Activated CD4-positive, alpha-beta memory T cell treated with anti-CD3 and anti-CD28 coated beads, Interleukin-2, amount 10 ng/mL, durations not matched to agents 7 days and 5 days (primary cell): Measurements from ENCODE around the gene CNTN4. TPM values are rescaled to one million over a fixed set of nuclear protein-coding genes. Genes with fewer than 3 reads are reported as not detected.

Experiments
- CTCF ChIA-PET: fragments of 350-600 bp; sonication (Branson Sonifier 250); formaldehyde crosslinking; loops from one replicate; lab custom pipeline; 2021; ENCODE audit warnings: antibody characterized with exemption, inconsistent platforms; lab: Charles Lee
- POLR2A ChIA-PET: fragments of 350-600 bp; sonication (Branson Sonifier 250); formaldehyde crosslinking; loops from one replicate; lab custom pipeline; 2021; ENCODE audit warnings: antibody characterized with exemption; lab: Charles Lee
- DNase-seq: peaks from one replicate; pipeline ENCODE4 v3.0.0-alpha.2; 2020
- H3K27ac Mint-ChIP-seq: one replicate; pipeline ENCODE4 v1.8.0; 2021; ENCODE audit warnings: mild to moderate bottlenecking, mixed read lengths
- H3K27me3 Mint-ChIP-seq: one replicate; pipeline ENCODE4 v1.8.0; 2021; ENCODE audit warnings: mixed read lengths
- H3K36me3 Mint-ChIP-seq: one replicate; pipeline ENCODE4 v1.8.0; 2021; ENCODE audit warnings: low read depth, mixed read lengths
- H3K4me1 Mint-ChIP-seq: one replicate; pipeline ENCODE4 v1.8.0; 2021; ENCODE audit warnings: mixed read lengths
- H3K4me3 Mint-ChIP-seq: one replicate; pipeline ENCODE4 v1.8.0; 2021; ENCODE audit warnings: mild to moderate bottlenecking, mixed read lengths
- H3K9me3 Mint-ChIP-seq: one replicate; pipeline ENCODE4 v1.8.0; 2021; ENCODE audit warnings: mixed read lengths
- total RNA-seq, 2 experiments: library from RNA; stranded (reverse); gene quantifications; one replicate each; pipeline ENCODE4 v1.2.3, GENCODE V29; 2021

The CNTN4 gene
- total RNA-seq, 2 experiments from 2014 or later, result not detected

DNA sequence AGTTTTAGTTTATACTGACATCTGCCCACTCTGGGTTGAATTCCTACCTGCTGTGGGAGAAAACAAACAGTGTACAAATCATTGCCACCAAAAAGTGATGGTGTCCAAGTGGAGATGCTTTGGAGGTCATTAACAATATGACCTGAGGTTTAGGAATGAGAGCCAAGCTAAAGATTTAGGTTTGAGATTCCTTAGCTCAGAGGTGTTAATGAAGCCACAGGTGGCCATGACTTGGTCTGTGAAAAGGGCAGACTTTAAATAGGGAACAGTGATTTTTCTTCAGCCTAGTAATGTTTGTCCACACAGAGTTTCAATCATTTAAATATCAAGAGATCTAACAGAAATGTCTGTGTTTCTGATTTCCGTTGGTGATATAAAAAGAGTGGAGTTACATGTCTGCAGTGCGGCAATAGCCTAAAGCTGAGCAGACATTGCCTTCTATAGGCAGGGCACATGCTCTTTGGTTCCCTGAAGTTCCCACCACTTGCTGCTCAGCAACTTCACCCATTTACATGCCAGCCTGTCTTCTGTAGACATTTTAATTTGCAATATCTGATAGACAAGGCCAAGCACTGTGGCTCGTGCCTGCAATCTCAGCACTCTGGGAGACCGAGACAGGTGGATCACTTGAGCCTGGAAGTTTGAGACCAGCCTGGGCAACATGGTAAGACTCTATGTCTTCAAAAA is 588.3 kb downstream of the CNTN4 start:
- no peak for DNase-seq
- Mint-ChIP-seq H3K4me3 (no peak overlapping the region), H3K27me3 (no peaks in the 10 kb centered on the region), H3K27ac (no peak overlapping the region), H3K36me3 (no peaks in the 10 kb centered on the region), H3K4me1 (no peaks in the 10 kb centered on the region), H3K9me3 (no peaks in the 10 kb centered on the region)
- ChIA-PET POLR2A (no interaction called here), CTCF (no interaction called here)

DNA sequence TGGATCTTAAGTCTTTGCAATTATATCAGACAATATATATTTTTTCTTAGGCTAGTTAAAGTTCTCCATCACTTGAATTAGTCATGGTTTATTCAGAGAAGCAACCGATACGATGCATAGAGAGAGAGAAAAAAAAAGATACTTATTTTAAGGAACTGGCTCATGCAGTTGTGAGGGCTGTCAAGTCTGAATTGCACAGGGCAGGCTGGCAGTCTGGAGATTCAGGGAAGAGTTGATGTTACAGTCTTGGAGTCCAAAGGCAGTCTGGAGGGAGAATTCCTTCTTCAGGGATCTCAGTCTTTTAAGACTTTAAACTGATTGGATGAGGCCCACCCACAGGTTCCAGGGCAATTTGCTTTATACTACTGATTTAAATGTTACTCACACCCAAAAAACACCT is 598.9 kb downstream of the CNTN4 start:
- no peaks in the 10 kb centered on the region for H3K9me3 Mint-ChIP-seq
- no peaks in the 10 kb centered on the region for H3K4me1 Mint-ChIP-seq
- H3K4me3 Mint-ChIP-seq, result no peak overlapping the region
- CTCF ChIA-PET, result no interaction called here
- no peak for DNase-seq
- H3K27ac Mint-ChIP-seq, result no peak overlapping the region
- POLR2A ChIA-PET, result no interaction called here
- no peaks in the 10 kb centered on the region for H3K36me3 Mint-ChIP-seq
- H3K27me3 Mint-ChIP-seq, result no peaks in the 10 kb centered on the region

DNA sequence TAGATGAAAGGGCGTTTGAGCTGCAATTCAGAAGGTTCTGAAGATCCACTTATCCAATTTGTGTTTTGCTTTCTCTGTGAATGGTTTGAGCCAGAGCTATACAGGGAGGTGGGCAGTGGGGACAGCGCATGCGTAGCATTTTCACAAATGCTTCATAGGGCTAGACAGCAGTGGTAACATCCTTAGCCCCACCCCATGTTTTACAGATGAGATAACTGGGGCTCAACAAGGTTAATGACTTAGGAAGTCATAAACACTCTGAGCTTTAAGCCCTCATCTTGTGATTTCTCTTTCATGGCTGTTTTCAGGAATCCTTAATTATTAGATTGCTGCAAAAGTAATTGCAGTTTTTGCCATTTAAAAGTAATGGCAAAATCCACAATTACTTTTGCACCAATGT is 602.8 kb downstream of the CNTN4 start:
- Mint-ChIP-seq H3K27ac (no peak overlapping the region), H3K36me3 (no peaks in the 10 kb centered on the region), H3K4me1 (no peaks in the 10 kb centered on the region), H3K9me3 (no peaks in the 10 kb centered on the region), H3K27me3 (no peaks in the 10 kb centered on the region), H3K4me3 (no peak overlapping the region)
- DNase-seq, result no peak
- ChIA-PET CTCF (no interaction called here), POLR2A (no interaction called here)

DNA sequence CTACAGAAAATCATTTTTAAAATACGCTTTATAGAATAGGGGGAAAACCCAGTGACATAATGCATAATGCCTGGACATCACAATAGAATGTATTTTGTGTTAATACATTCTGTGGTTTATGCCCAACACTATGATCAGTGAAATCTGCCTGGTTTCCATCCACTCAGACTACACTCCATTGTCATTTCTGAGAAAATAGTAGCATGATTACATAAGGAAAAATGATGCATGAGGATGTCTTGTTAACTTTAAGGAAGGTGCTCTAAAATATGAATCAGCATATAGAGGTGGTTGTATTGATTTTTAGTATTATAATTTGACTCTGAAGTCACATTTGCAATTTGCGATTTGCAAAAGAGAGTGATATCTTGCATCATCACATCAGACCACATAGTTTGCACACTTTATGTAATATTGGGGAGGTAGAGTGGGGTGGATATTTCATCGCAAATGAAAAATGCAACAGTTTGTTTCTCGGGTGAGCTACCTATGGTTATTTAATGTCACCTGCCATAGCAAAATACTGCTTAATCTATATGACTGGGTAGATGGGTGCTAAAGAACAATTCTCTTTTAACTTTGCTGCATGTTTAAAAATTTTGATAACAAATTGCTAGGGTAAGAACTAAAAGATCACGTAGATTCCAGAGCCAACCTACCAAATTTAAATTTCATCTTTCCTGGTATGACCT is 607.6 kb downstream of the CNTN4 start:
- no peaks in the 10 kb centered on the region for H3K27me3 Mint-ChIP-seq
- ChIA-PET POLR2A (no interaction called here), CTCF (no interaction called here)
- DNase-seq, result no peak
- no peaks in the 10 kb centered on the region for H3K9me3 Mint-ChIP-seq
- H3K4me1 Mint-ChIP-seq, result no peaks in the 10 kb centered on the region
- no peak overlapping the region for H3K4me3 Mint-ChIP-seq
- H3K36me3 Mint-ChIP-seq, result no peaks in the 10 kb centered on the region
- H3K27ac Mint-ChIP-seq, result no peak overlapping the region

DNA sequence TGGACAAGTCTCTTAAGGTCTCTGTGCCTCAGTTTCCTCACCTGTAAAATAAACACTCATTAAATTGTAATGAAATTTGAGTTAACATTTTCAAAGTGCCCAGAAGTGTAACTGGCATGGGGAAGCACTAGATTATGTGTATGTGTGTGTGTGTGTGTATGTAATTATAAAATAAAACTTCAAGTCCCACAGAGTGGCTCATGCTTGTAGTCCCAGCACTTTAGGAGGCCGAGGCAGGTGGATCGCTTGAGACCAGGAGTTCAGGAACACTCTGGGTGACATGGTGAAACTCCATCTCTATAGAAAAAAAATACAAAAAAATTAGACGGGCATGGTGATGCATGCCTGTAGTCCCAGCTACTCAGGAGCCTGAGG is 608.2 kb downstream of the CNTN4 start:
- ChIA-PET CTCF (no interaction called here), POLR2A (no interaction called here)
- no peak overlapping the region for H3K4me3 Mint-ChIP-seq
- no peaks in the 10 kb centered on the region for H3K9me3 Mint-ChIP-seq
- no peaks in the 10 kb centered on the region for H3K36me3 Mint-ChIP-seq
- DNase-seq, result no peak
- H3K27me3 Mint-ChIP-seq, result no peaks in the 10 kb centered on the region
- H3K4me1 Mint-ChIP-seq, result no peaks in the 10 kb centered on the region
- H3K27ac Mint-ChIP-seq, result no peak overlapping the region

DNA sequence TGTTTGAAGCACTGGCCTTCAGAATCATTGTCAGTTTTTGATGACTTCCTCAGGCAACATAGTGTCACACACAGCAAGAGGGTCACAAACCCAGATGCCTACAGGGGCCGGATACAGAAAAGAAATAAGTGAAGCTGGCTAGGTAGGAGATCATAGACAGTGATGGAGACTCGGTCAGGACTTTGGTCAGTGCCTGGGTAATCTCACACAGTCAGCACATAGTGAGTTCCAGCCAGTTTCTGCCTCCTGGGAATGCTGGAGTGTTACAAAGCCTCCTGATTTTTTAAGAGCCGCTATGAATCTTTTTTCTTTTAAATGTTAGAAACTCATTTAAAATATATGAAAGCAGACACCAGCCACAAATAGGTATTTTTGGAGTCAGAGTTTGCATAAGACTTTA is 612.4 kb downstream of the CNTN4 start:
- H3K4me3 Mint-ChIP-seq, result no peak overlapping the region
- no peaks in the 10 kb centered on the region for H3K9me3 Mint-ChIP-seq
- ChIA-PET CTCF (no interaction called here), POLR2A (no interaction called here)
- DNase-seq, result no peak
- H3K27ac Mint-ChIP-seq, result no peak overlapping the region
- H3K27me3 Mint-ChIP-seq, result no peaks in the 10 kb centered on the region
- no peaks in the 10 kb centered on the region for H3K4me1 Mint-ChIP-seq
- H3K36me3 Mint-ChIP-seq, result no peaks in the 10 kb centered on the region

DNA sequence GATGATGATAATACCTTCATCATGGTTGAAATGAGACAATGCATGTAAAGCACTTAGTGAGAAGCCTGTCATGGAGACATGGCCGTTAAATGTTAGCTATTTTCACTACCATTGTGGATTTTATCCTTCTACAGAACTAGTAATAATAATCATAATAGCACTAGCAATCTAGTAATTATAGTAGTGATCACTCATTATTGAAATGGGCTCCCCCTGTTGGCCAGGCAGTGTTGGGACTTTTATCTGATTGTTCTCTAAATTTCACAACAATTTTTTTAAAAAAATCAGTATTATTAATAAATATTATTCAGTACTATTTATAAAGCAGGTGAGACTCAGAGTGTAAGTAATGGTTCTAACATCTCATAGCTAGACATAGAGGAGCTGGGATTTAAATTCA is 615.3 kb downstream of the CNTN4 start:
- CTCF ChIA-PET, result no interaction called here
- Mint-ChIP-seq H3K4me1 (no peaks in the 10 kb centered on the region), H3K4me3 (no peak overlapping the region), H3K36me3 (no peaks in the 10 kb centered on the region), H3K27ac (no peak overlapping the region), H3K9me3 (no peaks in the 10 kb centered on the region), H3K27me3 (no peaks in the 10 kb centered on the region)
- POLR2A ChIA-PET, result no interaction called here
- DNase-seq, result no peak

DNA sequence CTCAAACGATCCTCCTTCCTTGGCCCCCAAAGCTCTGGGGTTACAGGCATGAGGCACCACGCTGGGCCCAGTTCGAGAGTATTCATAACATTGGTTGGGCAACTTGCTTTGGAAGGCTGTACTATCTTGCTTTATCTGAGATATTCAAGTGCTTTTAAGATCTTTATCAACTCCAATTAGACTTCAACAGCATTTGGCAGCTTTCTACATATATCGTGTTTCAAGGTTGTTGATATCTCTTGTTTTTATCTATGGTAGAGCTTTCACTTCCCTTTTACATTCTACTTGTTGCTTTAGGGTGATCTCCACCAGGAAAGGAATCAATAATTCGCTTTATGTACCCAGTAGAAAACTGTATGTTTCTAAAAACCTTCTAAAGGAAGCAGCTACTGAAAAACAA is 616.2 kb downstream of the CNTN4 start:
- Mint-ChIP-seq H3K4me1 (no peaks in the 10 kb centered on the region), H3K27ac (no peak overlapping the region), H3K9me3 (no peaks in the 10 kb centered on the region), H3K27me3 (no peaks in the 10 kb centered on the region), H3K4me3 (no peak overlapping the region), H3K36me3 (no peaks in the 10 kb centered on the region)
- no peak for DNase-seq
- POLR2A ChIA-PET, result no interaction called here
- CTCF ChIA-PET, result no interaction called here

DNA sequence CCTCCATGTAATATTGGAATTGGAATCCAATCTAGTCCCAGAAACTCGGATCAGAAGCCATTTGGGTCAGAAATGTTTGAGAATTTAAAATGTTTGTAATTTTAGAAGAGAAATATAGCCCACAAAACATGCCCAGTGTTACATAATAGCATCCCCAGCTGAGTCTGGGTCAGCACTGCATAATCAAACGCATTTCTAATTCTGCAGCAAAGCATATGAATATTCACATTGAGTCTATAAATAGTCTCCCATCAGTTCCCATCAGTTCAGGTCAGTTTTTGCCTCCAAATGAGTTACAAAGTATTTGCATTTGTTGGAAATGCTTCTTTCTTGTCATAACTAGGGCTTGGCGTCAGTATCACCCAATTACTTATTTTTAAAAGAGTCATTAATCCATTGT is 628.4 kb downstream of the CNTN4 start:
- ChIA-PET POLR2A (no interaction called here), CTCF (no interaction called here)
- Mint-ChIP-seq H3K4me3 (no peak overlapping the region), H3K27me3 (no peaks in the 10 kb centered on the region), H3K4me1 (no peaks in the 10 kb centered on the region), H3K36me3 (no peaks in the 10 kb centered on the region), H3K9me3 (no peaks in the 10 kb centered on the region), H3K27ac (no peak overlapping the region)
- no peak for DNase-seq

DNA sequence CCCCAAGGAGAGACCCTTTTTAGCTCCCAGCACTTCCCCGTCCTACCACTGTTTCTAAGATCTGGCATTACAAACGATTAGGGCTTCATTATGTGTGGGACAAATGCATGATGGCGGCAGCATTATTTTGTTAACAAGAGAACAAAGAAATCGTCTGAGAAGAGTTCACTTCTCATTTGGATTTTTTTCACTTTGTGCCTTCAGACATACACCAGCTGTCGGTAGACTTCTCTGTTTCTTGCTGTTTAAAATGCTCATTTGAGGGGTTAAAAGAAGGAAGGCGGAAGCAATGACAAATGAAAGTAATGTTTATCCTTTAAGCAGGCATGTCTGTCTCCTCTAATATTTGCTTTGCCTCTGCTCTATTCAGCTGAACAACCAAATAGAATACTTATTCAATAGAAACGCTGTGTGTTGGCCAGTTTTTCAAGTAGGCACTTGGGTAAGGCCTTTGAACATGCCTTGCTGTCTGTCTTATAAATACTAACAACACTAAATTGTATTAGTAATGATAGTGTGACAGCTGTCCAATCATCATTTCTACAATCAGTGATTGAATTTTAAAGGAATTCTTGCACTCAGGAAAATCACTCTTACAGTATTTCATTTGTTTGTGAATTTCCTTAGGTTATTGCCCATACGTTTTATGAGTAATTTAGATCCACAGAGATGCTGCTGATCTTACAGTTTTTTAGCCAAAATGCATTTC is 629.1 kb downstream of the CNTN4 start:
- CTCF ChIA-PET, result no interaction called here
- Mint-ChIP-seq H3K36me3 (no peaks in the 10 kb centered on the region), H3K9me3 (no peaks in the 10 kb centered on the region), H3K4me1 (no peaks in the 10 kb centered on the region), H3K4me3 (no peak overlapping the region), H3K27me3 (no peaks in the 10 kb centered on the region), H3K27ac (no peak overlapping the region)
- POLR2A ChIA-PET, result no interaction called here
- DNase-seq, result no peak

DNA sequence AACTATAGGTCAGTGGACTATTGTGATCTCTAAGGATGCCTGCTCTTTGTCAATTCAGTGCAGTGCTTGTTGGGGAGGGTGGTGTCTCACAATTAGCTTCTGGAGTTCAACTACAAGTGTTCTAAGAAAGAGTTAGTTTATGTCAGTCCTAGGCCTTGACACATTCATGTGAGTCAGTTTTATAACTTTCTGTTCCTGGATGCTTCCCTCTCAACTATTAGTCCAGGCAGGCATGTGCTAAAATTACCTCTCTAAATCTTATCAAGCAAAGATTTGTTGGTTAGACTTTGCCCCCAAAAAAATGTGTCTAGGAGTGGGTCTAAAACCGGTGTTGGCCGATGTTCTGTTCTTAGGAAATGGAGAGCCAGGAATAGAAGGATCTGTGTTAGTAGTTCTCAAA is 633.2 kb downstream of the CNTN4 start:
- no peak overlapping the region for H3K4me3 Mint-ChIP-seq
- ChIA-PET CTCF (no interaction called here), POLR2A (no interaction called here)
- H3K27me3 Mint-ChIP-seq, result no peaks in the 10 kb centered on the region
- no peaks in the 10 kb centered on the region for H3K9me3 Mint-ChIP-seq
- no peak overlapping the region for H3K27ac Mint-ChIP-seq
- no peaks in the 10 kb centered on the region for H3K4me1 Mint-ChIP-seq
- DNase-seq, result no peak
- no peaks in the 10 kb centered on the region for H3K36me3 Mint-ChIP-seq

DNA sequence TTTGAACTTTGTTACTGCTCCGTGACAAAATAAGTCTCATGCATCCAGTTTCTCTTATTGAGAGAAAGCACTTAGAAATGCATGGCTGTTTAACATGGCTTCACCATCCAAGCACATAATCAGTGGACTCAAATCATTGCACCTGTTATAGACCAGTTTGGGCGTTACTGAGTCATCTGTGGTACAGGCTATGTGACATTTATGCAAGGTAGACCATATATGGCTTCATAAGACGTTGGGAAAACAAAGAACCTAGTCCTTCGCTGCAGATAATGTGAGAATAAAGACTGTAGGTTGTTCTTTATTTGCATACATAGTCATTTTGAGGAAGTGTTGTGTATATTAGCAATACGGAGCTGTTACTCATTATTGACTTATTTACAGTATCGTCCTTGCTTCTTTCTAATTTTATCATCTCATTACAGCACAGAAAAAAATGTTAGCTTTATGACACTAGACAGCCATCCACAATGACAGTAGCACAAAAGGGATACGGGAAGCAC is 636.8 kb downstream of the CNTN4 start:
- Mint-ChIP-seq H3K9me3 (no peaks in the 10 kb centered on the region), H3K27ac (no peak overlapping the region), H3K4me3 (no peak overlapping the region), H3K36me3 (no peaks in the 10 kb centered on the region), H3K27me3 (no peaks in the 10 kb centered on the region), H3K4me1 (no peaks in the 10 kb centered on the region)
- CTCF ChIA-PET, result no interaction called here
- POLR2A ChIA-PET, result no interaction called here
- no peak for DNase-seq

DNA sequence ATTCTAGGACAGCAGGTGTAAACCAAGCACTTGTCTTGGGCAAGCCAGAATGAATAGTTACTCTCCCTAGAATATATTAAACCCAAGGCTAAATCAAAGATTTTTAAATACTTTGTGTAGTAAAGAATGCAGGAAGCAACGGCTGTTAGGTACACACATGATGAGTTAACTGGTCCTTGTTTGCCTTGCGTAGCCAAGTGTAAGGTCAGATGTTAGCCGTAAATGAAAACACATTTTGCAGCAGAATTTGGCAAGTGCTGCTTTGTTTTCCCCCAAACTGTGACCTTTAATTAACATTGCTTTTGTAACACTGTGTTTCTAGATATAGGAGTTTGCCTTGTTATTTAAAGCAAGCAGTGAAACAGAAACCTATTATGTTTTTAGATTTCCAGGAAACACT is 642.9 kb downstream of the CNTN4 start:
- CTCF ChIA-PET, result no interaction called here

More for the DNA sequence above, 642.9 kb downstream of the CNTN4 start:
- POLR2A ChIA-PET, result no interaction called here
- Mint-ChIP-seq H3K4me1 (no peaks in the 10 kb centered on the region), H3K4me3 (no peak overlapping the region), H3K9me3 (no peaks in the 10 kb centered on the region), H3K36me3 (no peaks in the 10 kb centered on the region), H3K27me3 (peaks cover 2% of the 10 kb centered on the region), H3K27ac (no peak overlapping the region)
- DNase-seq, result no peak
